Body of pancreas (tissue), 4 donors: ENCODE data around the gene NAT8L. TPM values are rescaled to one million over a fixed set of nuclear protein-coding genes. Genes with fewer than 3 reads are reported as not detected.

ENCODE experiments used
- ATAC-seq: fragments of 150-250 bp; one replicate; pipeline ENCODE4 v1.9.1; 2016
- DNase-seq, 4 donors: peaks; one replicate each; pipeline ENCODE4 v3.0.0-alpha.2; 2019
- H3K27ac ChIP-seq, 4 donors: fragments of 200-600 bp; sonication (generic); 1 replicate in 3 of 4; 2 replicates in 1 of 4; pipeline versions ENCODE4 v1.5.1 to v1.6.1; 2016 to 2019; ENCODE audit warnings: mild to moderate bottlenecking in 1 of 4, mixed read lengths in 1 of 4, moderate library complexity in 1 of 4
- H3K27me3 ChIP-seq, 2 donors: fragments of 200-600 bp; sonication (generic); one replicate each; pipeline ENCODE4 v1.6.0; 2016; ENCODE audit warnings: mild to moderate bottlenecking in 1 of 2
- H3K36me3 ChIP-seq, 2 donors: fragments of 200-600 bp; sonication (generic); replicated peaks in 1 of 2; 2 replicates each; pipeline ENCODE4 v1.5.1; 2016; ENCODE audit warnings: low read depth in 2 of 2; ENCODE audit not compliant: insufficient read depth in 1 of 2
- H3K4me1 ChIP-seq: fragments of 200-600 bp; sonication (generic); one replicate; pipeline ENCODE4 v1.6.0; 2016
- H3K4me3 ChIP-seq, 2 donors: fragments of 200-600 bp; sonication (generic); 1 replicate in 1 of 2; 2 replicates in 1 of 2; pipeline ENCODE4 v1.5.1; 2016 to 2019
- H3K9me3 ChIP-seq, 3 donors: fragments of 200-600 bp; sonication (generic); 1 replicate in 2 of 3; 2 replicates in 1 of 3; pipeline ENCODE4 v1.5.1; 2016
- POLR2A ChIP-seq, 3 donors: fragments of 450-650 bp; IDR thresholded peaks; one replicate each; pipeline ENCODE4 v1.6.1; 2016; ENCODE audit warnings: antibody characterized with exemption in 3 of 3, mild to moderate bottlenecking in 2 of 3
- WGBS, 2 donors: methylation state at CpG; one replicate each; pipeline ENCODE4 v1.1.5; 2017; 5-methylcytosine and 5-hydroxymethylcytosine counted together
- intact Hi-C: fragments of 100-400 bp; cut with DNase I; formaldehyde crosslinking; loops from one replicate; pipeline ENCODE4 v1.15.1; 2023
- total RNA-seq, 2 donors: library from RNA; depleted of rRNA; stranded (reverse); fragments of >200 nt; gene quantifications; one replicate each; pipeline ENCODE4 v1.1.0, GENCODE V29; 2016
- TF ChIP-seq, protein P1 (sequence below), 7 experiments: fragments of 450-650 bp in 4 of 7; fragments of 200-600 bp in 3 of 7; sonication (generic) in 3 of 7; IDR thresholded peaks; one replicate each; pipeline ENCODE4 v1.5.1; 2016 to 2019; ENCODE audit warnings: antibody characterized with exemption in 7 of 7

NAT8L gene
- total RNA-seq, 2 donors from 2014 or later = 3.6 to 18.8 TPM

DNA sequence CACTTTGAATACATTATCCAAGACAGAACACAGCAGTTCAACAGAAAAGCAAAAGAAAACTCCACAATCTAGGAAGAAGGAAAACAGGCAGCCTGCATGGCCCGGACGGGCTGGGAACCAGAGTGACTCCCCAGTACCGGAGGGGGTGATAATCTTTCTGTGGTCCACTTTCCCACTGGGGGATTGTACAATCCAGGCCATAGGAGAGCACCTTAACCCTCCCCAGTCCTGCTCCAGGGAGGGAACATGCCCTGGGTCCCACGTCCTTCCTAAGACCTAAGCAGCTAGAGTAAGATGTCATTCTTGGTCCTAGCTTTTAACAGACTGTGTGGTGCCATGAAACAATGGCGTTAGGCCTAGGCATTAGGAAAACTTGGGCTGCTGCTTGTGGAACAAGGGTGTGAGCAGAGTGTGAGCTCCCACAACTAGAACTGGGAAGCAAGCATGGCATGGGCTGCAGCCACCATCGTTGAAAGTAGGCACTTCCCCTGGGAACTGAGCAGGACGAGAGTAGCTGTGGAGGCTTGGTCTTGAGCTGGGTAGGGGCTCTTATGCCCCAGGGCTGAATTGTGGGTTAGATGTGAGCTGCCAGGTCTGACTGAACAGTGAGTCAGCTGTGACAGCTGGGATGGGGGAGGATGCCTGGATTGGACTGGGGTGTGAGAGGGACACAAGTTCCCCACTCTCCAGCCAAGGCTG, 42.4 kb downstream of the NAT8L start:
- H3K4me1 ChIP-seq = no peaks in the 10 kb centered on the region
- no peaks in the 10 kb centered on the region for H3K27me3 ChIP-seq
- intact Hi-C loops = no loop called here
- ATAC-seq (no peak), DNase-seq (no peak)
- no peak for TF ChIP-seq POLR2A (IDR thresholded peaks at IDR 0.05)
- TF ChIP-seq, protein P1, sequence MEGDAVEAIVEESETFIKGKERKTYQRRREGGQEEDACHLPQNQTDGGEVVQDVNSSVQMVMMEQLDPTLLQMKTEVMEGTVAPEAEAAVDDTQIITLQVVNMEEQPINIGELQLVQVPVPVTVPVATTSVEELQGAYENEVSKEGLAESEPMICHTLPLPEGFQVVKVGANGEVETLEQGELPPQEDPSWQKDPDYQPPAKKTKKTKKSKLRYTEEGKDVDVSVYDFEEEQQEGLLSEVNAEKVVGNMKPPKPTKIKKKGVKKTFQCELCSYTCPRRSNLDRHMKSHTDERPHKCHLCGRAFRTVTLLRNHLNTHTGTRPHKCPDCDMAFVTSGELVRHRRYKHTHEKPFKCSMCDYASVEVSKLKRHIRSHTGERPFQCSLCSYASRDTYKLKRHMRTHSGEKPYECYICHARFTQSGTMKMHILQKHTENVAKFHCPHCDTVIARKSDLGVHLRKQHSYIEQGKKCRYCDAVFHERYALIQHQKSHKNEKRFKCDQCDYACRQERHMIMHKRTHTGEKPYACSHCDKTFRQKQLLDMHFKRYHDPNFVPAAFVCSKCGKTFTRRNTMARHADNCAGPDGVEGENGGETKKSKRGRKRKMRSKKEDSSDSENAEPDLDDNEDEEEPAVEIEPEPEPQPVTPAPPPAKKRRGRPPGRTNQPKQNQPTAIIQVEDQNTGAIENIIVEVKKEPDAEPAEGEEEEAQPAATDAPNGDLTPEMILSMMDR (IDR thresholded peaks at IDR 0.05) = no peak
- no peaks in the 10 kb centered on the region for H3K36me3 ChIP-seq
- H3K4me3 ChIP-seq = no peak overlapping the region
- H3K9me3 ChIP-seq = peaks cover 0 to 13% (median 0%) of the 10 kb centered on the region in 3 donors
- no peak overlapping the region for H3K27ac ChIP-seq
- WGBS, 2 donors = 91 to 97% methylated on average over 7 of the region's 7 CpGs

DNA sequence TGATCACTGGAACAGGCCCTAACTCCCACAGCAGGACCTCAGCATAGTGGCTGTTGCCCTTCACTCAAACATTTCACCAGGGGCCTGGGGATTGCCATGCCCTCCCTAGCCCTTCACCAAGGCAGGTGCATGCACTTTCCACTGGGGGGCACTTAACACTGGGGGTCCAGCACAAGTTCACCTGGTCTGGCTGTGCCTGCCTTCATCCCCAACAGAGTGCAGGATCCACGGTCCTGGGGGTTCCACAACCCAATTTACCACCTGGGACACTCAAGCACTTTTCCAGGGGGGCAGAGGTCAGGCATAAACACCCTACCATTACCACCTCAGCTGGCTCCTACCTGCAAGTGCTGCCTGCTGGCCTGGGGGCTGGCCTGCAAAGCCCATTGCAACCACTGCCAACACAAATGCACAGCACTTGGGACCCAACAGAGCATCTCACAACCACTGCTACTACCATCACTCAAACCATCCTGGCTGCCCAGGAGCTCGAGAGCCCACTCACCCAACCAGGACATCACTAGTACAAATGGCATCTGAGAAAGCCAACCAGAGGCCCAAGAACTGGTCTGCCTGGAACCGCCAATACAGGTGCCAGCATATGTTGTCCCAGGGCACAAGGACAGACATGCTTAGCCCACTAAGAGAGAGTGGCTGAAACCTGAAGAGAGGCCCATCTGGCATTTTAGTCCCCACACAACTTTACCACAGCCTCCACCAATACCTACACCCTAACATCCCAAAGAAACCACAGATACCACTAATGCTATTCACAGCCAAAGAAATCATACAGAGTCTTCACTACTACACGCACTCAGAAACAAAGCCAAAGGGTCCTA, 43.1 kb downstream of the NAT8L start:
- no peaks in the 10 kb centered on the region for H3K4me1 ChIP-seq
- no peak overlapping the region for H3K27ac ChIP-seq
- intact Hi-C loops = no loop called here
- WGBS, 2 donors = 93% methylated on average over 4 of the region's 4 CpGs
- TF ChIP-seq, protein P1 (IDR thresholded peaks at IDR 0.05) = no peak
- no peak overlapping the region for H3K4me3 ChIP-seq
- H3K27me3 ChIP-seq = no peaks in the 10 kb centered on the region
- no peak for DNase-seq
- no peaks in the 10 kb centered on the region for H3K36me3 ChIP-seq
- ATAC-seq = no peak
- peaks cover 0 to 13% (median 0%) of the 10 kb centered on the region in 3 donors for H3K9me3 ChIP-seq

DNA sequence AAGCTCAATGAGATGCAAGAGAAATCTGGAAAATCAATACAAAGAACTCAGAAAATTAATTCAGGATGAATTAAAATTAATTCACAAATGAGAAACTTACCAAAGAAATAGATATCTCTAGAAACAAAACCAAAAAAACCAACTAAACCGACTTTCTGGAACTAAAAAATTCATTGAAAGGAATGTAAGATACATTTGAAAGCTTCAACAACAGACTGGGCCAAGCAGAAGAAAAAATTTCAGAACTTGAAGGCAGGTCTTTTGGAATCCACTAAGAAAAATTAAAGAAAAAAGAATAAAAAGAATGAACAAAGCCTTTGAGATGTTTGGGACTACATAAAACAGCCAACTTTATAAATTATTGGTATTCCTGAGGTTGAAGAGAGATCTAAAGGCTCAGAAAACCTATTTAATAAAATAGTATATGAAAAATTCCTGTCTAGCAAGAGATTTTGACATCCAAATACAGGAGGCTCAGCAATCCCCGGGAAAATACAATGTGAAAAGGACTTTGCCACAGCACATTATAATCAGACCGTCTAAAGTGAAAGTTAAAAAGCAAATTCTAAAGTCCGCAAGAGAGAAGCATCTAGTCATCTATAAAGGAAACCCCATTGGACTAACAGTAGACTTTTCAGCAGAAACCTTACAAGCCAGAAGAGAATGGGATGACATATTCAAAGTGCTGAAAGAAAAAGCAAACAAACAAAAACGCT, 44.2 kb downstream of the NAT8L start:
- no peaks in the 10 kb centered on the region for H3K36me3 ChIP-seq
- H3K4me3 ChIP-seq = no peak overlapping the region
- intact Hi-C loops = no loop called here
- ATAC-seq (no peak), DNase-seq (no peak)
- no peak overlapping the region for H3K27ac ChIP-seq
- no peak for TF ChIP-seq POLR2A (IDR thresholded peaks at IDR 0.05)
- TF ChIP-seq, protein P1 (IDR thresholded peaks at IDR 0.05) = no peak
- peaks cover 0 to 13% (median 0%) of the 10 kb centered on the region in 3 donors for H3K9me3 ChIP-seq
- 82 to 86% methylated on average over 5 of the region's 5 CpGs for WGBS, 2 donors
- H3K27me3 ChIP-seq = no peaks in the 10 kb centered on the region
- no peaks in the 10 kb centered on the region for H3K4me1 ChIP-seq

DNA sequence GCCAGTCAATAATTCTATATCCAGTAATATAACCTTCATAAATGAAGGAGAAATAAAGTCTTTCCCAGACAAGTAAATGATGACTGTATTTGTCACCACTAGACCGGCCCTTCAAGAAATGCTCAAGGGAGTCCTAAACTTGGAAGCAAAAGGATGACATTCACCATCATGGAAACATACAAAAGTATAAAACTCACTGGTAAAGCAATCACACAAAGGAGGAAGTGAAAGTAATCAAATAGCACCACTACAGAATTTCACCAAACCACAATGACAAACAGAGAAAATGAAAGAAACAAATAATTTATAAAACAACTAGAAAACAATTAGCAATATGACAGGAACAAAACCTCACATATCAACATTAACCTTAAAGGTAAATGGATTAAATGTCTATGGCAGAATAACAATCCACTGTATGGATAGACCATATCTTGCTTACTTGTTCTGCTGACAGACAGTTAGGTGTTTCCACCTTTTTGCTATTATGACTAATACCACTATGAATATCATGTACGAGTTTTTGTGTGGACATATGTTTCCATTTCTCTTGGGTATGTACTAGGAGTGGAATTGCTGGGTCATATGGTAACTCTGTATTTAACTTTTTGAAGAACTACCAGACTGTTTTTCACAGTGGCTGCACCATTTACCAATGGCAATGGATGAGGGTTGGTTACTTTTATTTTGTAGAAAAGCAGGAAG, 44.9 kb downstream of the NAT8L start:
- WGBS, 2 donors = 90 to 91% methylated on average over 2 of the region's 2 CpGs
- Histone ChIP-seq H3K36me3 (no peaks in the 10 kb centered on the region), H3K27ac (no peak overlapping the region), H3K9me3 (peaks cover 0 to 13% (median 0%) of the 10 kb centered on the region in 3 donors), H3K27me3 (no peaks in the 10 kb centered on the region), H3K4me3 (no peak overlapping the region), H3K4me1 (no peaks in the 10 kb centered on the region)
- TF ChIP-seq, protein P1 (IDR thresholded peaks at IDR 0.05) = no peak
- no peak for TF ChIP-seq POLR2A (IDR thresholded peaks at IDR 0.05)
- DNase-seq (no peak), ATAC-seq (no peak)
- intact Hi-C loops = no loop called here
